GM23248 (cell line): ENCODE data around the gene SNCA.

ENCODE experiments used
- EZH2 ChIP-seq: fragments of 200-600 bp; sonication (generic); IDR thresholded peaks from 2 replicates; pipeline ENCODE4 v1.6.1; 2018; ENCODE audit warnings: antibody characterized with exemption, mild to moderate bottlenecking; ENCODE audit not compliant: insufficient read depth, poor library complexity, severe bottlenecking
- EZH2phosphoT487 ChIP-seq: fragments of 200-600 bp; sonication (generic); IDR thresholded peaks from 2 replicates; pipeline ENCODE4 v1.6.1; 2018; ENCODE audit warnings: antibody characterized with exemption, moderate library complexity, mild to moderate bottlenecking, low read depth; ENCODE audit not compliant: insufficient read depth

DNA sequence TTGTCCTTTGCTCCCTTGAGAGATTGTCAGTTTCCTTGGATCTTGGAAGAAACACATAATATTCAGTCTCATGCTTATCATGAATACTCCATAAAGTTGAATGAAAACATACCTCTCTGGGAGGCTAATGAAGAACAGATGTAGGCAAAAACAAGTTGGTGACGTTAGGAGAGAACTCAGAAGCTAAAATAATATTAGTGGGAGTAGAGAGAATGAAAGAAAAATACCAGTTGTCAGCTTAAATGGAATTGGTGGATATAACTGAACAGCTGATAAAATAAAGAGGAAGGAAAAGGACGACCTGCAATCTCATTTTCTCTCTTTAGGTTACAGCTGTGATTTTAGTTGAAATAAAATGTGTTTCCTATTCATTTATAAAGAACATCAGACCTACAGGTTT, 124.8 kb downstream of the SNCA start:
- TF ChIP-seq EZH2phosphoT487 (no peak), EZH2 (no peak)
